Fibroblast of skin of left quadriceps (primary cell): ENCODE results near the gene COG5.
"Not testable (repeated sequence)": the region's sequence is repeated elsewhere in the genome, so short reads cannot be mapped to it uniquely, and the experiment has no call there.

Source experiments
- DNase-seq, 2 experiments: peaks; one replicate each; pipeline ENCODE4 v3.0.0-alpha.2; 2013; ENCODE audit warnings: low read depth in 2 of 2

The COG5 gene

GRCh38 chr7:107160389-107160788 is 403.3 kb downstream of the COG5 start:
- DNase-seq, result no peak

GRCh38 chr7:107158028-107158427 is 405.7 kb downstream of the COG5 start:
- DNase-seq, result no peak

- DNase-seq, result no peak
Measured at GRCh38 chr7:107157091-107157490, 406.6 kb downstream of the COG5 start.

- not testable (repeated sequence) for DNase-seq
Measured at GRCh38 chr7:107155726-107156125, 408.0 kb downstream of the COG5 start.

- DNase-seq, result no peak
Measured at GRCh38 chr7:107154826-107155225, 408.9 kb downstream of the COG5 start.

- peak in 1 of 2 experiments; percentile 17 for DNase-seq
Measured at GRCh38 chr7:107152011-107152410, 411.7 kb downstream of the COG5 start.
